ENCODE results near the gene OR6V1. TPM values are rescaled to one million over a fixed set of nuclear protein-coding genes. Genes with fewer than 3 reads are reported as not detected.

The OR6V1 gene
- total RNA-seq, 1 donor from 2014 or later: not detected

GRCh38 chr7:143008007-143008901 lies 43.9 kb upstream of the OR6V1 start:
- TF ChIP-seq CTCF (IDR thresholded peaks at IDR 0.05): peak; percentile 99
- no peaks in the 10 kb centered on the region for H3K9me3 Mint-ChIP-seq (ENCODE audit: unreplicated experiment)
- H3K27ac Mint-ChIP-seq (ENCODE audit: unreplicated experiment): no peak overlapping the region
- DNase-seq (ENCODE audit: extremely low spot score, unreplicated experiment): peak; percentile 91
- peaks cover 12% of the 10 kb centered on the region for H3K27me3 Mint-ChIP-seq (ENCODE audit: unreplicated experiment)
- no peak overlapping the region for H3K4me3 Mint-ChIP-seq (ENCODE audit: unreplicated experiment)
- peaks cover 22% of the 10 kb centered on the region for H3K4me1 Mint-ChIP-seq (ENCODE audit: unreplicated experiment)
- peaks cover 2% of the 10 kb centered on the region for H3K36me3 Mint-ChIP-seq (ENCODE audit: unreplicated experiment)

- no peaks in the 10 kb centered on the region for H3K9me3 Mint-ChIP-seq (ENCODE audit: unreplicated experiment)
- no peak overlapping the region for H3K4me3 Mint-ChIP-seq (ENCODE audit: unreplicated experiment)
- peaks cover 5% of the 10 kb centered on the region for H3K27me3 Mint-ChIP-seq (ENCODE audit: unreplicated experiment)
- H3K27ac Mint-ChIP-seq (ENCODE audit: unreplicated experiment): no peak overlapping the region
- peaks cover 50% of the 10 kb centered on the region for H3K4me1 Mint-ChIP-seq (ENCODE audit: unreplicated experiment)
- H3K36me3 Mint-ChIP-seq (ENCODE audit: unreplicated experiment): peaks cover 2% of the 10 kb centered on the region
- DNase-seq (ENCODE audit: extremely low spot score, unreplicated experiment): no peak
- no peak for TF ChIP-seq CTCF (IDR thresholded peaks at IDR 0.05)
Observed at GRCh38 chr7:143012001-143012400, 40.1 kb upstream of the OR6V1 start.

- TF ChIP-seq CTCF (IDR thresholded peaks at IDR 0.05): no peak
- Mint-ChIP-seq H3K4me1 (ENCODE audit: unreplicated experiment) (peaks cover 55% of the 10 kb centered on the region), H3K27me3 (ENCODE audit: unreplicated experiment) (peaks cover 5% of the 10 kb centered on the region), H3K9me3 (ENCODE audit: unreplicated experiment) (no peaks in the 10 kb centered on the region), H3K4me3 (ENCODE audit: unreplicated experiment) (no peak overlapping the region), H3K27ac (ENCODE audit: unreplicated experiment) (peak overlapping the region; percentile 33), H3K36me3 (ENCODE audit: unreplicated experiment) (peaks cover 2% of the 10 kb centered on the region)
- no peak for DNase-seq (ENCODE audit: extremely low spot score, unreplicated experiment)
Observed at GRCh38 chr7:143012409-143012808, 39.7 kb upstream of the OR6V1 start.

GRCh38 chr7:143013473-143013872 lies 38.7 kb upstream of the OR6V1 start:
- H3K27me3 Mint-ChIP-seq (ENCODE audit: unreplicated experiment): peaks cover 4% of the 10 kb centered on the region
- H3K36me3 Mint-ChIP-seq (ENCODE audit: unreplicated experiment): peaks cover 2% of the 10 kb centered on the region
- no peak overlapping the region for H3K4me3 Mint-ChIP-seq (ENCODE audit: unreplicated experiment)
- TF ChIP-seq CTCF (IDR thresholded peaks at IDR 0.05): no peak
- no peak for DNase-seq (ENCODE audit: extremely low spot score, unreplicated experiment)
- no peaks in the 10 kb centered on the region for H3K9me3 Mint-ChIP-seq (ENCODE audit: unreplicated experiment)
- peak overlapping the region; percentile 93 for H3K27ac Mint-ChIP-seq (ENCODE audit: unreplicated experiment)
- peaks cover 52% of the 10 kb centered on the region for H3K4me1 Mint-ChIP-seq (ENCODE audit: unreplicated experiment)

GRCh38 chr7:143013893-143014292 lies 38.2 kb upstream of the OR6V1 start:
- no peak for DNase-seq (ENCODE audit: extremely low spot score, unreplicated experiment)

More at GRCh38 chr7:143013893-143014292, 38.2 kb upstream of the OR6V1 start:
- peaks cover 4% of the 10 kb centered on the region for H3K27me3 Mint-ChIP-seq (ENCODE audit: unreplicated experiment)
- no peak overlapping the region for H3K4me3 Mint-ChIP-seq (ENCODE audit: unreplicated experiment)
- TF ChIP-seq CTCF (IDR thresholded peaks at IDR 0.05): no peak
- peaks cover 2% of the 10 kb centered on the region for H3K9me3 Mint-ChIP-seq (ENCODE audit: unreplicated experiment)
- peaks cover 2% of the 10 kb centered on the region for H3K36me3 Mint-ChIP-seq (ENCODE audit: unreplicated experiment)
- H3K4me1 Mint-ChIP-seq (ENCODE audit: unreplicated experiment): peaks cover 53% of the 10 kb centered on the region
- H3K27ac Mint-ChIP-seq (ENCODE audit: unreplicated experiment): peak overlapping the region; percentile 93
